Measurements from ENCODE around the gene GZF1. TPM values are rescaled to one million over a fixed set of nuclear protein-coding genes. Genes with fewer than 3 reads are reported as not detected.

The GZF1 gene
- total and polyA plus RNA-seq, 10 donors: 3.3 to 17.0 (median 11.2) TPM

GRCh38 chr20:23406880-23407279, 44.9 kb downstream of the GZF1 start:
- H3K4me3 ChIP-seq: no peak overlapping the region
- no peak overlapping the region for H3K27ac ChIP-seq
- TF ChIP-seq POLR2A (IDR thresholded peaks at IDR 0.05) (no peak), POLR2AphosphoS5 (IDR thresholded peaks at IDR 0.05) (no peak), CTCF (IDR thresholded peaks at IDR 0.05 in 8 of 11, conservative IDR thresholded peaks at IDR 0.05 in 3 of 11) (no peak)
- WGBS, 5 donors: 80 to 96% (median 84%) methylated on average over 1 of the region's 1 CpG
- H3K4me1 ChIP-seq: peaks cover 0 to 47% (median 14%) of the 10 kb centered on the region in 6 donors
- no peaks in the 10 kb centered on the region for H3K27me3 ChIP-seq (replicated peaks in 1 of 7)
- intact Hi-C loops (cut with DNase I; ENCODE audit: low total_unique reads): no loop called here
- peaks cover 0 to 11% (median 3%) of the 10 kb centered on the region in 6 donors for H3K36me3 ChIP-seq
- DNase-seq: no peak
- no peaks in the 10 kb centered on the region for H3K9me3 ChIP-seq

GRCh38 chr20:23407781-23408464, 45.9 kb downstream of the GZF1 start:
- no peak overlapping the region for H3K27ac ChIP-seq
- intact Hi-C loops (cut with DNase I; ENCODE audit: low total_unique reads): no loop called here
- TF ChIP-seq CTCF (IDR thresholded peaks at IDR 0.05 in 8 of 11, conservative IDR thresholded peaks at IDR 0.05 in 3 of 11) (no peak), POLR2AphosphoS5 (IDR thresholded peaks at IDR 0.05) (no peak), POLR2A (IDR thresholded peaks at IDR 0.05) (no peak)
- H3K27me3 ChIP-seq (replicated peaks in 1 of 7): no peaks in the 10 kb centered on the region
- H3K4me1 ChIP-seq: peaks cover 0 to 54% (median 18%) of the 10 kb centered on the region in 6 donors
- H3K4me3 ChIP-seq: no peak overlapping the region
- DNase-seq: no peak
- no peaks in the 10 kb centered on the region for H3K9me3 ChIP-seq
- WGBS, 5 donors: 75 to 82% (median 76%) methylated on average over 2 of the region's 2 CpGs
- H3K36me3 ChIP-seq: peaks cover 0 to under 1% (median 0%) of the 10 kb centered on the region in 6 donors

GRCh38 chr20:23408957-23409356, 47.0 kb downstream of the GZF1 start:
- TF ChIP-seq POLR2AphosphoS5 (IDR thresholded peaks at IDR 0.05) (no peak), POLR2A (IDR thresholded peaks at IDR 0.05) (no peak), CTCF (IDR thresholded peaks at IDR 0.05 in 8 of 11, conservative IDR thresholded peaks at IDR 0.05 in 3 of 11) (no peak)
- Histone ChIP-seq H3K4me1 (peaks cover 0 to 44% (median 20%) of the 10 kb centered on the region in 6 donors), H3K4me3 (no peak overlapping the region), H3K27me3 (replicated peaks in 1 of 7) (no peaks in the 10 kb centered on the region), H3K27ac (no peak overlapping the region), H3K9me3 (no peaks in the 10 kb centered on the region), H3K36me3 (no peaks in the 10 kb centered on the region)
- intact Hi-C loops (cut with DNase I; ENCODE audit: low total_unique reads): no loop called here
- WGBS, 5 donors: 86 to 94% (median 90%) methylated on average over 2 of the region's 2 CpGs
- no peak for DNase-seq

- TF ChIP-seq CTCF (IDR thresholded peaks at IDR 0.05 in 8 of 11, conservative IDR thresholded peaks at IDR 0.05 in 3 of 11): no peak
- TF ChIP-seq POLR2A (IDR thresholded peaks at IDR 0.05): no peak
- no peak for TF ChIP-seq POLR2AphosphoS5 (IDR thresholded peaks at IDR 0.05)
- intact Hi-C loops (cut with DNase I; ENCODE audit: low total_unique reads): no loop called here
- Histone ChIP-seq H3K9me3 (no peaks in the 10 kb centered on the region), H3K4me1 (peaks cover 0 to 38% (median 20%) of the 10 kb centered on the region in 6 donors), H3K27me3 (replicated peaks in 1 of 7) (no peaks in the 10 kb centered on the region), H3K27ac (no peak overlapping the region), H3K36me3 (no peaks in the 10 kb centered on the region), H3K4me3 (no peak overlapping the region)
- 89 to 99% (median 91%) methylated on average over 3 of the region's 3 CpGs for WGBS, 5 donors
- no peak for DNase-seq
Measured at GRCh38 chr20:23409800-23410199, 47.8 kb downstream of the GZF1 start.
